HG02571 (cell line): ENCODE measurements around the gene CASP10.
"Not testable (repeated sequence)": the region's sequence is repeated elsewhere in the genome, so short reads cannot be mapped to it uniquely, and the experiment has no call there.

ENCODE experiments used
- ATAC-seq: cut with Tn5 transposase; IDR thresholded peaks from one replicate; pipeline ENCODE4 v1.9.1; 2021; ENCODE audit warnings: mild to moderate bottlenecking, moderate library complexity; ENCODE audit not compliant: unreplicated experiment

CASP10 gene

GRCh38 chr2:201182650-201183364, at the start of gene CASP10:
Gene CASP10 (plus strand): TSS chr2:201183141. CDS start chr2:201185778, 2,637 bp downstream.
- ATAC-seq = peak; percentile 78

GRCh38 chr2:201135386-201135785, 47.6 kb upstream of the CASP10 start:
- ATAC-seq = no peak

GRCh38 chr2:201136889-201137321, 46.0 kb upstream of the CASP10 start:
- no peak for ATAC-seq

- ATAC-seq = no peak
Observed at GRCh38 chr2:201137505-201138400, 45.2 kb upstream of the CASP10 start.

- no peak for ATAC-seq
Observed at GRCh38 chr2:201138401-201138970, 44.5 kb upstream of the CASP10 start.

- ATAC-seq = not testable (repeated sequence)
Observed at GRCh38 chr2:201138986-201139781, 43.8 kb upstream of the CASP10 start.

GRCh38 chr2:201139836-201140604, 42.9 kb upstream of the CASP10 start:
- ATAC-seq = no peak

- no peak for ATAC-seq
Observed at GRCh38 chr2:201144101-201145051, 38.6 kb upstream of the CASP10 start.

GRCh38 chr2:201148434-201148990, 34.4 kb upstream of the CASP10 start:
- no peak for ATAC-seq

GRCh38 chr2:201149064-201149820, 33.7 kb upstream of the CASP10 start:
- ATAC-seq = no peak

GRCh38 chr2:201149821-201150165, 33.1 kb upstream of the CASP10 start:
- not testable (repeated sequence) for ATAC-seq

GRCh38 chr2:201150454-201151020, 32.4 kb upstream of the CASP10 start:
- no peak for ATAC-seq

GRCh38 chr2:201151127-201151981, 31.6 kb upstream of the CASP10 start:
- ATAC-seq = peak; percentile 64

- ATAC-seq = no peak
Observed at GRCh38 chr2:201152517-201152916, 30.4 kb upstream of the CASP10 start.

- no peak for ATAC-seq
Observed at GRCh38 chr2:201152999-201153815, 29.7 kb upstream of the CASP10 start.
